Lower leg skin (tissue), 3 donors: ENCODE data around the gene NTHL1.

Source experiments
- POLR2A ChIP-seq, 2 donors: fragments of 450-650 bp; IDR thresholded peaks; one replicate each; pipeline ENCODE4 v1.6.1; 2016 to 2017; ENCODE audit warnings: antibody characterized with exemption in 2 of 2, mild to moderate bottlenecking in 1 of 2, moderate library complexity in 1 of 2
- TF ChIP-seq, protein P1 (sequence below), 3 donors: fragments of 450-650 bp; IDR thresholded peaks; one replicate each; pipeline ENCODE4 v1.5.1; 2016; ENCODE audit warnings: antibody characterized with exemption in 3 of 3, mild to moderate bottlenecking in 3 of 3, moderate library complexity in 2 of 3

DNA sequence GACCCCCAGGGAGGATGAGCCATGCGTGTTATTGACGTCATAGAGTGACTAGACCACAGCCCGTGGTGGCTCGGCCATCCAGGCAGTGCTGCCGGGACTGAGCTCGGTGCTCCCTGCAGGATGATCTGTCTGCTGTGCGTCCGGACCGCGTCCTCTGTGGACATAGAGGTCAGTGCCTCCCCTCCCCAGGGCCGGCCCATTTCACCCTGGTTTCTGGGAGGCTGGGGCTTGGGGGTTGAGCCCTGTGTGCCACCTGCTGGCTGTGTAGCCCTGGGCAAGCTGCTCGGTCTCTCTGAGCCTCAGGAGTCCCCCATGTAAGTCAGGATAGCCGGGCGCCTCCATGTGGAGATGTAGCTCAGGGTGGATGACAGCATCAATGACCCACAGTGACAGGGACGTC is 8.4 kb upstream of the NTHL1 start:
- TF ChIP-seq, protein P1, sequence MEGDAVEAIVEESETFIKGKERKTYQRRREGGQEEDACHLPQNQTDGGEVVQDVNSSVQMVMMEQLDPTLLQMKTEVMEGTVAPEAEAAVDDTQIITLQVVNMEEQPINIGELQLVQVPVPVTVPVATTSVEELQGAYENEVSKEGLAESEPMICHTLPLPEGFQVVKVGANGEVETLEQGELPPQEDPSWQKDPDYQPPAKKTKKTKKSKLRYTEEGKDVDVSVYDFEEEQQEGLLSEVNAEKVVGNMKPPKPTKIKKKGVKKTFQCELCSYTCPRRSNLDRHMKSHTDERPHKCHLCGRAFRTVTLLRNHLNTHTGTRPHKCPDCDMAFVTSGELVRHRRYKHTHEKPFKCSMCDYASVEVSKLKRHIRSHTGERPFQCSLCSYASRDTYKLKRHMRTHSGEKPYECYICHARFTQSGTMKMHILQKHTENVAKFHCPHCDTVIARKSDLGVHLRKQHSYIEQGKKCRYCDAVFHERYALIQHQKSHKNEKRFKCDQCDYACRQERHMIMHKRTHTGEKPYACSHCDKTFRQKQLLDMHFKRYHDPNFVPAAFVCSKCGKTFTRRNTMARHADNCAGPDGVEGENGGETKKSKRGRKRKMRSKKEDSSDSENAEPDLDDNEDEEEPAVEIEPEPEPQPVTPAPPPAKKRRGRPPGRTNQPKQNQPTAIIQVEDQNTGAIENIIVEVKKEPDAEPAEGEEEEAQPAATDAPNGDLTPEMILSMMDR (IDR thresholded peaks at IDR 0.05) = no peak
- no peak for TF ChIP-seq POLR2A (IDR thresholded peaks at IDR 0.05)
